Astrocyte of the cerebellum (primary cell): ENCODE measurements around the gene NCOR2.

ENCODE experiments used
- DNase-seq: peaks from one replicate; pipeline ENCODE4 v3.0.0-alpha.2; 2011; ENCODE audit warnings: low read depth
- H3K4me3 ChIP-seq: 2 replicates; pipeline ENCODE4 v1.5.1; 2011; ENCODE audit warnings: mild to moderate bottlenecking, low read depth, low read length, moderate library complexity
- CTCF ChIP-seq: IDR thresholded peaks from 2 replicates; pipeline ENCODE4 v1.5.1; 2012; ENCODE audit warnings: low read length, low read depth, moderate library complexity, mild to moderate bottlenecking; ENCODE audit errors: missing control alignments
- in situ Hi-C: cut with HindIII; loops from 2 replicates; pipeline ENCODE4 v1.10.0; 2017; ENCODE audit warnings: low sequenced_read_pairs

Gene NCOR2

GRCh38 chr12:124583854-124584253, 16.4 kb upstream of the NCOR2 start:
- in situ Hi-C loops: no loop called here
- TF ChIP-seq CTCF: no peak

DNA sequence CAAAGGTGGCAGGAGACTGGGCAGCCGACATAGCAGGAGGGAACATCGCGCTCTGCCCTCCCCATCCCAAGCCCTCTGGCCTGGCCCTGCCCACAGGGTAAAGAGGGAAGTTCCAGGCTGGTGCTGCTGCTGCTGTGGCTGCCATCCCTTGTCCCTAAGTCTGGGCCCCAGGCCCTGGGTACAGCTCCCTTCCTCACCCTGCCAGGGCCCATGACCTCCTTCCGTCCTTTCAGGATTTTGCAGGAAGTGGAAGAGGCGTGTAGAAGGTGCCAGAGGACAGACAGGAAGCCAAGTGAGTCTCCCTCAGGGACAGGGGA, 14.7 kb upstream of the NCOR2 start:
- no peak overlapping the region for H3K4me3 ChIP-seq
- in situ Hi-C loops: no loop called here
- DNase-seq: no peak
- TF ChIP-seq CTCF: no peak

More at GRCh38 chr12:124583854-124584253, 16.4 kb upstream of the NCOR2 start:
- H3K4me3 ChIP-seq: no peak overlapping the region
- DNase-seq: no peak

DNA sequence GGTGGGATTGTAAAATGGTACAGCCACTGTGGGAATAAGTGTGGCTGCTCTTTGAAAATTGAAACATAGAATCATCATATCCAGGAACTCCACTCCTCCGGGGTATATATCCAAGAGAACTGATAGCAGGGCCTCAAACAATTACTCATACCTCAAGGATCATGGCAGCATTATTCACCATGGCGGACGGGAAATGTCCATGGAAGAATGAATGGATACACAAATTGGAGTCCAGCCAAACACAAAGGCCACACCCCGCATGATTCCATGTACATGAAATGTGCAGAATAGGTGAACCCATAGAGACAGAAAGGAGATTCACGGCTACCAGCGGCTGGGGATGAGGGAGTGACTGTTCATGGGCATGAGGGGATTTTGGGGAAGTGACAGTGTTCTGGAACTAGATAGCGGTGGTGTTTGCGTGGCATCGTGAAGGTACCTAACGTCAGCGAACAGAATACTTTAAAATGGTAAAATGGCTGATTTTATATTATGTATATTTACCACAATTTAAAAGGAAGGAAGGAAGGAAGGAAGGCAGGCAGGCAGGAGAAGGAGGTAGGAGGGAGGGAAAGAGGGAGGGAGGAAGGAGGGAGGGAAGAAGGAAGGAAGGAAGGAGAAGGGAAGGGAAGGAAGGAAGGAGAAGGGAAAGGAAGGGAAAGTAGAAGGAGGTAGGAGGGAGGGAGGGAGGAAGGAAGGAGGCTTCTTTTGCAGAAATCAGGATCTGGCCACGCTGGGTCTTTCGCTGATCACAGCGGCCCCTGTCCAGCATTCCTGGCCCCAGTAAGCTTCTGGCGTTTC, 14.1 kb upstream of the NCOR2 start:
- no peak overlapping the region for H3K4me3 ChIP-seq
- TF ChIP-seq CTCF: no peak
- in situ Hi-C loops: no loop called here
- DNase-seq: no peak

GRCh38 chr12:124579921-124580517, 12.6 kb upstream of the NCOR2 start:
- TF ChIP-seq CTCF: no peak
- DNase-seq: no peak
- in situ Hi-C loops: loop anchor here (5.0 to 10.0 kb wide), 2 partner anchors 85 to 157 kb away; no protein-coding TSS in a partner anchor
- H3K4me3 ChIP-seq: no peak overlapping the region

DNA sequence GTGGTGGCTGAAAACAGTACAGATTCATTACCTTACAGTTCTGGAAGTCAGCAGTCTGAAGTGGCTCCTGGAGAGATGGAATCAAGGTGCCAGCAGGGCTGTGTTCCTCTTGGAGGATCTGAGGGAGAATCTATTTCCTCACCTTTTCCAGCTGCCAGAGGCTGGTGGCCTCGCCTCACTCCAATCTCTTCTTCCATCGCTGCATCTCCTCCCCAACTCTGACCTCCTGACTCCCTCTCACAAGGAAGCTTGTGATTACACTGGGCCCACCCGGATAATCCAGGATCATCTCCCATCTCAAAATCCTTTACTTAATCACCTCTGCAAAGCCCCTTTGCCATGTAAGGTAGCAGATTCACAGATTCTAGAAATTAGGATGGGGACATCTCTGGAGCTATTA, 11.4 kb upstream of the NCOR2 start:
- in situ Hi-C loops: loop anchor here (5.0 to 10.0 kb wide), 2 partner anchors 86 to 158 kb away; no protein-coding TSS in a partner anchor
- no peak overlapping the region for H3K4me3 ChIP-seq
- TF ChIP-seq CTCF: no peak
- DNase-seq: no peak

DNA sequence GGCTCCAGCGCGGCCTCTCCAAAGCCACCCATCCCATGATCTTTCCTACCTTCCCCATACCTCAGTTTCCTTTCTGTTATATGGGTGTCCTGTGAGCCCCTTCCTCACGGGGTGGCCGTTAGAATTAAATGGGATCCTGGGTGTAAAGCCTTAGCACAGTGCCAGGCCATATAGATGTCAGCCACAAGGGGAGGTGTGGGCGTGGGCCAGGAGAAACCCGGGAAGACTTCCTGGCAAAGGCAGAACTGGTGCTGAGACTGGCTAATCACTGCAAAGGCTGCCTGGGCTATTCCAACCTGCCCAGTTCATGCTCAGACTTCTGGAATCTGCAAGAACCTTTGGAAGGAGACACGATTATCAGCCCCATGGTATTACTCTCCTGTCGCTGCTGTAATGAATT, 11.0 kb upstream of the NCOR2 start:
- TF ChIP-seq CTCF: no peak
- DNase-seq: no peak
- in situ Hi-C loops: loop anchor here (5.0 to 10.0 kb wide), 2 partner anchors 86 to 159 kb away; no protein-coding TSS in a partner anchor
- H3K4me3 ChIP-seq: no peak overlapping the region
